ENCODE results near the gene FAM227B.
"Not testable (repeated sequence)": the region's sequence is repeated elsewhere in the genome, so short reads cannot be mapped to it uniquely, and the experiment has no call there.

Gene FAM227B

DNA sequence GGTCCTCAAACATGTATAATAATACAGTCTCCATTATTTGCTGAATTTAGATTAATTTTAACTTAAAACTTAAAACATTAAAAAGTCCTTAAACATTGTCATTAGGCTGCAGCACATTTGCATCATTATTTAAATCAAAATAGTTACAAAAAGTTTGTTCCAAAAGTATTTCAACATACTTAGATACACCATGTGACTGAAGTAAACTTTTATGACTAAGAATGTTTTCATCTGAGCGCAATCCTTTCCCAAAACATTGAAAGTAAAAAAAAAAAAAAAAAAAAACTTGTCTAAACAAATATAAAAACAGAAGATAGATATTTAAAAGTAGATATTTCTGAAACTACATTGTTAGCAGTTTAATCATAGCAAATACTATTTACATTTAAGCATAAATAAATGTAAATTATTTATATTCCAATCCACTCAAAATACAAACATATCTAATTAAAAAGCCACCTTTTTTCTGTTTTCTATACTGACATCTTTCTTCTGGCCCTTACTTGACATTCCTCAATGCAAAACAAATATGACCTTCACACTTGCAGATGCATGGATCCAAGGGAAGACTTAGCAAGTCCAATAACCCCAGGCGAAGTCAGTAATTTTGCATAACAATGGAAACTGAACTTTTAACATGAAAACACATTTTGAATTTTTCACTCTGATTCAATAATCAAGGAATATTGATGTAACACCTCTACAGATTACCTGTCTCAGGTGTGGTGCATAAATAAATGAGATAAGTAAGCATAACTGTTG is 10.3 kb downstream of the FAM227B start:
- no peak for DNase-seq

DNA sequence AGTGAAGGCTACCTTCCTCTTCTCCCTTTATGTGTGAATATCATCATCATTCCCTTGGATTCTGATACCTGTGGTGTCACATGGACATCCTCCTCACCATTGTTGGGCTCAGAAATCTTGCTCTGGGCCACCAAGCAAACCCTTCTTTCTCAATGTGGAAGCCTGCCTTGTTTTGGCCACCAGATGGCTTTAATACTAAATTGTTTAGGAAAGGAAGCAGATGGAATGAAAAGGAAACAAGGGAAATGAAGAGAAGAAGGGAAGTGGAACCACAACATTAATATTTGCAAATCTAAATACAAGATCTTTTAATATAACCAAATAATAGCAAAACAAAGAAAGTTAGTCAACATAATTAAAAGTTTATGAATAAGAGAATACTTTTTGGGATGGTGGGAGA is 14.0 kb downstream of the FAM227B start:
- no peak for DNase-seq

DNA sequence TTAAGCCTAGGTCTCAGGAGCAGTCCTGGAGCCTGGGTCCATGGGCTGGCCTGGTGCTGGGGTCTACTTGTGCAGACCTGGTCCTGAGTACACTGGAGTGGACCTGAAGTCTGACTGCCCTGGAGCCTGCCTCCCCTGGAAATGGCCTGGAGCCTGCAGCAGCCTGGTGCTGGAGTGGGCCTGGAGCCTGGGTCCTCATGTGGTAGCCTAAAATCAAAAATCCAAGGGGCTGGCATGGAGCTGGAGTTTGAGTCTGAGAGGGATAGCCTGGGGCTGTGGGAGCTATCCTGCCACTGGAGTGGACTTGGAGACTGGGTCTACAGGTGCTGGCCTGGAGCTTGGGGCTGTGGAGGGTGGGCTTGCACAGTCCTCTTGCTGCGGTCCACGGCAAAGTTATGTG is 15.0 kb downstream of the FAM227B start:
- DNase-seq, result no peak

DNA sequence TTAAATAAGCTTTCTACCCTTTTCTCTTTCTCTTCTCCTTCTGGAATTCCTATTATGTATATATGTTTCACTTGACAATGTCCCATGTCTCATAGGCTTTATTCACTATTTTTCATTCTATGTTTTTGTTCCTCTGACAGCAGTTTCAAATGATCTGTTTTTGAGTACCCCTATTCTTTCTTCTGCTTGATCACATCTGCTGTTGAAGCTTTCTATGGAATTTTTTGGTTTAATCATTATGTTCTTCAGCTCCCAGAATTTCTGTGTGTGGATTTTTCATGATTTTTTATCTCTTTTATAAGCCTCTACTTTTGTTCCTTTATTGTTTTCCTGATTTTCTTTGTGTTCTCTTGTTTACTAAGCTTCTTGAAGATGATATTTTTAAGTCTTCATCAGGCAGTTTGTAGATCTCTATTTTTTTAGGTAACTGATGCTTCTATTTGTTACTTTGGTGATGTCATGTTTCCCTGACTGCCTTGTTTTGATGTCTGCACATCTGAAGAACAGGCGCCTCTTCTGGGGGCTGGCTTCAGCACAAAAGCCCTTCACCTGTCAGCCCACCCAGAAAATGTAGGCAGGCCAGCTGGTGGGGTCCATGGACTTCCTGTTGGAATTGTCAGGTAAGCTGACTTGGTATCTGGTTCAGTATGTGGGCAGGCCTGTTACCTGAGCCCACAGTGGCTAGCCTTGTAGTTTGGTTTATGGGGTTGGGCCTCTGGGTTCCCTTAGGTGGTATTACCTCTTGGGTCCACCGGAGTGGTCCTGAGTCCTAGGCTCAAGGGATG is 15.8 kb downstream of the FAM227B start:
- no peak for DNase-seq

DNA sequence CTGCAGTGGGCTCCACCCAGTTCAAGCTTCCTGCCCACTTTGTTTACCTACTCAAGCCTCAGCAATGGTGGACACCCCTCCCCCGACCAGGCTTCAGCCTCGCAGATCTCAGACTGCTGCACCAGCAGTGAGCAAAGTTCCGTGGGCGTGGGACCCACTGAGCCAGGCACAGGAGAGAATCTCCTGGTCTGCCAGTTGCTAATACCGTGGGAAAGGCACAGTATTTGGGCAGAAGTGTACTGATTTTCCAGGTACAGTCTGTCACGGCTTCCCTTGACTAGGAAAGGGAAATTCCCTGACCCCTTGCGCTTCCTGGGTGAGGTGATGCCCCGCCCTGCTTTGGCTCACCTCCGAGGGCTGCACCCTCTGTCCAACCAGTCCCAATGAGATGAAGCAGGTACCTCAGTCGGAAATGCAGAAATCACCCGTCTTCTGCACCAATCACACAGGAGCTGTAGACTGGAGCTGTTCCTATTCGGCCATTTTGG is 27.7 kb downstream of the FAM227B start:
- not testable (repeated sequence) for DNase-seq

DNA sequence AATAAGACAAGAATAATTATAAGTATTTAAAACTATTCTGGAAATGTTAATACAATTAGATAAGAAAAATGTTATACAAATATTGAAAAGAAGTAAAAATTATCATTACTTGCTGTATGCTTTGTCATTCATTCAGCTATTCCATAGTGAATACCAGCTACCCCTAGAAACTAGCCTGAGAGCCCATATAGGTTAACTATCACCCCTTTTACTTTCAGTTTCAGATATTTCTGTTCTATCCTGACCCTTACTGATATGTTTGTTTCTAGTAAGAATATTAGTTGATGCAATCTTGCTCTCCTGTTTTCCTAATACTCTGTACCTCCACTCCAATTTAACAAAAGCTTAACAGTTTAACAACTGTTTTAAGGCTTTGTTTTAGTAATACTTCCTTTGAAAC is 31.6 kb downstream of the FAM227B start:
- no peak for DNase-seq

DNA sequence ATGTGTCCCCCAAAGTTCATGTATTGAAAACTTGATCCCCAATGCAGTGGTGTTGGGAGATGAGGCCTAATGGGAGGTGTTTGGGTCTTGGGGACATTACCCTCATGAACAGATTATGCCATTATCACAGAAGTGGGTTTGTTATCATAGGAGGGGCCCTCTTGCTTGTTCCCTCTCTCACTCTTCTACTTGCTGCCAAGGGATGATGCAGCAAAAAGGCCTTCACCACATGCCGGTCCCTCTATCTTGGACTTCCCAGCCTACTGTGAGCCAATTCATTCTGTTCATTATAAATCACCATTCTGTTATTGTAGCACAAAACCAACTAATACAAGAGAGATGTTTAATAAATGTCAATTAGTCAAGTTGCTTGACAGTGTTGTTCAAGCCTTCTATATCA is 47.2 kb downstream of the FAM227B start:
- DNase-seq, result no peak

DNA sequence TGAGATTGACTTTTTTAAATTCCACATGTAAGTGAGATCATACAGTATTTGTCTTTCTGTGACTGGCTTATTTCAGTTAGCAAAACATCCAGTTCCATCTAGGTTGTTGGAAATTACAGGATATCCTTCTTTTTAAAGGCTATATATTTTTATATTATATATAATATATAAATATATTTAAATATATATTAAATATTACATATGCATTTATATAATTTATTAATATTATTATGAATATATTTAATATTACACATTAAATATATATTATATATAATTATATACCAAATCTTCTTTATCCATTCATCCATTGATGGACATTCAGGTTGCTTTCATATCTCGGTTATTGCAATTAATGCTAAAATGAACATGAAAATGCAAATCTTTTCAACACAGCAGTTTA is 49.9 kb downstream of the FAM227B start:
- no peak for DNase-seq

DNA sequence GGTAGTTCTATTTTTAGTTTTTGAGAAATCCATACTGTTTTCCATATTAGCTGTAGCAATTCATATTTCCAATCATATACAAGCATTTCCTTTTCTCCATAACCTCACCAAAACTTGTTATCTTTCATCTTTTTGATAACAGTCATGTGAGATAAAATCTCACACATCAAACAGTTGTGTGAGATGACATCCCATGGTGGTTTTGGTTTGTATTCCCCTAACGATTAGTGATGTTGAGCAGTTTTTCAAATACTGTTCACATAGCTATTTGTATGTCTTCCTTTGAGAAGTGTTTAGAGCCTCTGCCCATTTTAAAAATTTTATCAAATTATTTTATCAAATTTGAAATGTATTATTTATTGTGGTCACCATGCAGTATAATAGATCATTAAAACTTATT is 50.4 kb downstream of the FAM227B start:
- no peak for DNase-seq

DNA sequence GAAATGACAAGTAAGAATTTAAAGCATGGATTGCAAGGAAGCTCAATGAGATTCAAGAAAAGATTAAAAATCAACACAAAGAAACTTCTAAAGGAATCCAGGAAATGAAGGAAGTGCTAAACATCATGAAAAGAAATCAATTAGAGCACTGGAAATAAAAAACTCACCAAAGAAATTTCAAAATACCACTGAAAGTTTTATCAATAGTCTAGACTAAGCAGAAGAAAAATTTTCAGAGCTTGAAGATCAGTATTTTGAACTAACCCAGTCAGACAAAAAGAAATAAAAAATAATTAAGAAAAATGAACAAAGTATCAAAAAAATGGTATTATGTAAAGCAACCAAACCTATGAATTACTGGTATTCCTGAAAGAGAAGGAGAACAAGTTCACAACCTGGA is 60.6 kb downstream of the FAM227B start:
- DNase-seq, result no peak

DNA sequence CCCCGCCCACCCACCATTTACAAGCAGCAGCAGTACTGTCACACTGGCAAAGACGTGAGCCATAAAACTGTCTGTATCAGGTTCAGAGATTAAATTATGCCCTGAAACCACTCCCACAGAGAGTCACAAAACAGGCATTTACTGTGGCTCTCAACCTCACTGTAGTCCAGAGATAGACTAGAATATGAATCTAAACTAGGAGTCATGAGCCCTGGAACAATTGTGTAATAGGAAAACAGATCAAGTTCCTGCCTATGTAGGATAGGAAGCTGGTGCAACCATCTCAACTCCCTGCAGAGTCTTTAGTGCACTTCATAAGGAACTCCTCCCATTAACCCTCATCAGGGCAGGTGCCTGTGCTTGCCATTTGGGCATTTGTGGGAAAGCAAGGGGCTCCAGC is 61.7 kb downstream of the FAM227B start:
- DNase-seq, result no peak

DNA sequence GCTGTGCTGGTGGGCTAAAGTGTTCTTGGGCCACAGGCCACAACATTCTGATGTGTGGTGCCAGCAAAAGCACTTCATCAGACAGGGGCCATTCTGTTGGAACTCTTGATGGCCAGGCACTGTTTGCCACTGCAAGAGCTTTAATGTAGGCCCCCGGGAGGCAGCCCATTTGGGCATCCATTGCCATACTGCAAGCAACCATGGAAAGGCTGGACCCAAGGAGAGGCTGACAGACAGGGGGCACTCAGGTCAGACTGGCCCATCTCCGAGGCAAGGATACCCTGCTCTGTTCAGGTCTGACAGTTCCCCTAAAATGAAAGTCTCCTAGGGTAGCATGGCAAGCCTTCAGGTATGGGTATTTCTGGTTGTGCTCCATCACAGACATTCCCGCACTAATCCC is 64.2 kb downstream of the FAM227B start:
- no peak for DNase-seq

DNA sequence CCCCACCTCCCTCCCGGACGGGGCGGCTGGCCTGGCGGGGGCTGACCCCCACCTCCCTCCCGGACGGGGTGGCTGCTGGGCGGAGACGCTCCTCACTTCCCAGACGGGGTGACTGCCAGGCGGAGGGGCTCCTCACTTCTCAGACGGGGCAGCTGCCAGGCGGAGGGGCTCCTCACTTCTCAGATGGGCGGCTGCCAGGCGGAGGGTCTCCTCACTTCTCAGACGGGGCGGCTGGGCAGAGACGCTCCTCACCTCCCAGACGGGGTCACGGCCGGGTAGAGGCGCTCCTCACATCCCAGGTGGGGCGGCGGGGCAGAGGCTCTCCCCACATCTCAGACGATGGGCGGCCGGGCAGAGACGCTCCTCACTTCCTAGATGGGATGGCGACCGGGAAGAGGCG is 70.3 kb downstream of the FAM227B start:
- DNase-seq, result not testable (repeated sequence)

DNA sequence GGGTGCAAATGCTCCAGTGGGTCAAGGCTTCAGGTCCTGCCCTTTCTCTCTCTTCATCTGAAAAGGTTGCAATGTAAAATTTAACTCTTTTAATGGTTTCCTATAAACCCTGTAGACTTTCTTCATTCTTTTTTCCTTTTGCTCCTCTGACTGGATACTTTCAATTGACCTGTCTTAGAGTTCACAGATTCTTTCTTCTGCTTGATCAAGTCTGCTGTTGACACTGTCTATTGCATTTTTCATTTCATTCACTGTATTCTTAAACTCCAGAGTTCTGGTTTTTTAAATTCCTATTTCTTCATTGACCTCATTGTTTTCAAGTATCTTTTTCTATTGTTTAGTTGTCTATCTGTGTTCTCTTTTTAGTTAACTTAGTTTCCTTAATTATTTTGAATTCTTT is 82.1 kb downstream of the FAM227B start:
- DNase-seq, result no peak

DNA sequence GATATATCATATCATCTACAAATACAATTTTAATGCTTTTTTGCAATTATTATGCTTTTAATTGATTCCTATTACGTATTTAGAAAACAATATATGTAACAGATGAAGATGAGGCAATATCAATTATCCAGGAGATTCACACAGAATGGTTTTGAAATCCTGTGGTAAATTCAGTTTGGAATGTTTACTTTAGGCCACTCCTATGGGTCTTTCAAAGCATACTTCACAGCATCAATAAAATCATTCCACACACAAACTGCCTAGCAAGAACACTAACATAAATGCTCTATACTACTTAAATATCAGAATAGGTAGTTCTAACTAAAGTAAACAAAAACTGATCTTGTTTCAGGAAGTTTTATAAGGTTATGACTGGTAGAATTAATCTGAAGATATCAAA is 90.5 kb downstream of the FAM227B start:
- DNase-seq, result no peak

DNA sequence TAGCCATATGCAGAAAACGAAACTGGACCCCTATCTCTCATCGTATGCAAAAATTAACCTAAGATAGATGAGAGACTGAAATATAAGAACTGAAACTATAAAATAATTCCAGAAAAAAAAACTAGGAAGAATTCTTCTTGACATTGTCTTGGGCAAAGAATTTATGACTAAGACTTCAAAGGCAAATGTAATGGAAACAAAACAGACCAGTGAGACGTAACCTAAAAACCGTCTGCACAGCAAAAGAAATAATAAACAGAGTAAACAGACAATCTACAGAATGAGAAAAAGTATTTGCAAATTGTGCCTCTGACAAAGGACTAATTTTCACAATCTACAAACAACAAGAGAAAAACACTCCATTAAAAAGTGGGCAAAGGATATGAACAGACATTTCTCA is 92.3 kb downstream of the FAM227B start:
- DNase-seq, result no peak

DNA sequence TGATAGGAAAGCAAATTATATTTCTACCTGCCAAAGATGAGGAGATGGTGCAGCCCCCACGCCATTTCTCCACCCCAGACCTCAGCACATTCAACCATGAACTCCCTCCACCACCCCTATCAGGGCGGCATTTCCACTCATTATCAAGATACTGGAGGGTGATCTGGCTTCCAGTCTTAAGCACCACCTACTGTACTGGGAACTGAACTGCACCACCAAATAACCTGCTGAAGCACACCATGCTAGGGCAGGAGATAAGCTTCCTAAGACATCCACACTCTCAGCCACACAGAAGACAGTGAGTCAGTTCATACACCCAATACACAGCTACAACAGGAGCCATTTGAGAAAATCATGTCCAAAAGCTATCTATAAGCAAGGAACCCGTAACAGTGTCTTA is 98.8 kb downstream of the FAM227B start:
- no peak for DNase-seq

DNA sequence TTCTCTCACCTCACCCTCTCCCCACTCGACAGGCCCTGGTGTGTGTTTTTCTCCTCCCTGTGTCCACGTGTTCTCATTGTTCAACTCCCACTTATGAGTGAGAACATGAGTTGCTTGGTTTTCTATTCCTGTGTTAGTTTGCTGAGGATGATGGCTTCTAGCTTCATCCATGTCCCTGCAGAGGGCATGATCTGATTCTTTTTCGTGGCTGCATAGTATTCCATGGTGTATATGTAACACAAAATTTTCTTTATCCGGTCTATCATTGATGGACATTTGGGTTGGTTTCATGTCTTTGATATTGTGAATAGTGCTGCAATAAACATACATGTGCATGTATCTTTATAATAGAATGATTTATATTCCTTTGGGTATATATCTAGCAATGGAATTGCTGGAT is 107.9 kb downstream of the FAM227B start:
- not testable (repeated sequence) for DNase-seq

DNA sequence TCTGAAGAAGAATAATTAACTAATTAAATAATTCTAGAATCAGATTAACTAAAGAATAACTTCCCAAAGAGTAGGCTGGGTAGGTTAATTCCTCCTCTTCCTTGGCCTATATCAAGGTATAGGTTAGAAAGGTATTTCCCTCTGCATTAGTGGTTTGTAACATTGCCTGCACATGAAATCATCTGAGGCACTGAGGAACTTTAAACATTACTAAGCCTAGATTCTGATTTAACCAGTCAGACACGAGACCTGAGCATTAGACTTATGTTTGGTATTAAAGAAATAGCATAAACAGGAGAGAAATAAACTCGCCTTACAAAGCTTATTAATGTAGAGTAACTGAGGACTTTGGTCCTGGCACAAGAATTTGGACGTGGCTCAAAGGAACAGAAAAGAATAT is 113.4 kb downstream of the FAM227B start:
- no peak for DNase-seq

DNA sequence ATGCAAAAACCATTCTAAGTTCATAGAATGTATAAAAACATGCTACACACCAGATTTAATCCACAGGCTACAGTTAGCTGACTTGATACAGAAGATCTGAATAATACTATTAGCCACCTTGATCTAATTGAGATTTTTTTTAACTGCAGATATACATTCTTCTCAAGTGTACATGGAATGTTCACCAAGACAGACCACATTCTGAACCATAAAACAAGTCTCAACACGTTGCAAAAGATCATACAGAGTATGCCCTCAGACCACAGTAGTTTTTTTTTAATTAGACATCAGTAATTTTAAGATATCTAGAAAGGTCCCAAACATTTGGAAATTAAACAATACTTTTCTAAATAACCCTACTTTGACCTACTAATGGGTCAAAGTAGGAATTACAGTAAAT is 114.3 kb downstream of the FAM227B start:
- no peak for DNase-seq

DNA sequence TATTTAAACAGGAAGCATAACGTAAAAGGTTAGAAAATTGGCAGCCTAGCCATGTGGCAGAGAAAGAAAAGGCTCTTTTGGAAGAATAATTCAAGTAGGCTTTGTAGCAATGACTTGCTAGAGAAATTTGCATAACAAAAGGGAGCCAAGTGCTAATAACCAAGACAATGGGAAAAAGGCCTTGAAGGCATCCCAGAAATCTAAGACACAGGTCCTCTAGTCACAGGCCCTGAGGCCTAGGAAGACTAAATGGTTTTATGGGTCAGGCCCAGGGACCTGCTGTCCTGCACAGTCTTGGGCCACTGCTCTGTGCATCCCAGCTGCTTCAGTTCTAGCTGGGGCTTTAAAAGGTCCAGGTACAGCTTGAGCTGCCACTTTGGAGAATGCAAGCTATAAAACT is 119.0 kb downstream of the FAM227B start:
- DNase-seq, result no peak

DNA sequence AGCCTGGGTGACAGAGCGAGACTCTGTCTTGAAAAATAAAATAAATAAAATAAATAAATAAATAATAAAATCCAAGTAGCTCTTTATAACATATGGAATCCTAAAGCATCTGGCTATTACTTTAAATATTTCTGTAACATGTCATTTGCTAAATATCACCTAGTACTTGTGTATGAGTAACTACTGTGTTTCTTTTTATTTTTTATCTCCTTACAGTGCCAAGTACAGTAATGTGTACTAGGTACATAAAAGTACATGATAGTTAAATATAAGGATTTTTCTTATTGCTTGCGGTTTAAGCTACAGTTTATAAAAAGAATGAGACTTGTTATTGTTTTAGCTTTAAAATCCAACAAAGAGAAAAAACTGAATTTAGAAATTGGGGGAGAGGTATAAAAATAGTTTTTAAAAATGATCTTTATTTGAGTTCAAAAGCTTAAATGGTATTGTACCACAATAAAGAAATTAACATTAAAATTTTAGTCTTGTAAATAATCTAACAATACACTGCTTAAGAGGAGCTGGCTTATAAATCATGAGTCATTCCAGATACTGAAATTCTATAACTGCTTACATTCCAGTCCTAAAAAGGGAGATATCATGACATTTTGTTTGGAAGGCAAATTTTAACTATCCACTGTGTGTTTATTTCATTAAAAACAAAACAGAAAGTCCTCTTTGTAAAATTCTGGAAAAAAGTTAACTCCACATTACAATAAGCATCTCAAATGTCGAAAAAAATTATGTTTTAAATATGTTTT is 124.4 kb downstream of the FAM227B start:
- DNase-seq, result no peak

DNA sequence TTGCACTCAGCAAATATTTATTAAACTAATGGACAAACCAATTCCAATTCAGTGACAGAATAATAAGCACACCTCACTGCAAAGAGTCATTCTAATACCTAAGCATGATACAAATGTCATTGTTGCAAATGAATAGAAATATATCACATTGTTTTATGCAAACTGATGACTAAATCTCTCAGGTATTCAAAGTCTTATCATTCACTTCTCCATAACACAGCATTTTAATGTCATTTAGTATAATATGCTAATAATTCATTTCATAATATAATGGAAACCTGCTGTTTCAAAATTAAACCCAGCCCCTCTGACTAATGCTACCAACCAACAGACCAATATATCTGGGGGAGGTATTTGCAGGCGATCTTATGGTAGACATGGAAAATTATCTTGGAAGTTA is 125.8 kb downstream of the FAM227B start:
- no peak for DNase-seq

DNA sequence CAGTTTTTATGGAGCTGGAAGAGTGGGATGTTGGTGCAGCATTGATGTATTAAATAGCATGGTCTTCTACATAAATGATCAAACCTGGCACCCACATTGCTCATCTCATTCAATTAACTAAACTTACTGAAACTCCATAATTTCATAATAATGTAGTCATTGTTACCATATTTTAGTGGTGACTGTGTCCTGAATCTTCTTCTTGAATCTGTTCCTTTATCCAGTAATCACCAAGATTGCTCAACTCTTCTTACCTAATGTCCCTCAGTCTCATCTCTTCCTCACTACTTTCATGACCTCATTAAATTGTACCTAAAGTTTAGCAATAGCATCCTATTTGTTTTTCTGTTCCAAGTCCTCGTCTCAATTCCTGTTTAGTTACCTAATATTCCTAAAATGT is 127.8 kb downstream of the FAM227B start:
- no peak for DNase-seq

Data from activated T-cell treated with anti-CD3 and anti-CD28 coated beads, Interleukin-2, amount 50 U/mL, for 1 hour (primary cell).